HG02981 (cell line): Measurements from ENCODE around the gene DHRS3.
A peak's percentile ranks its signal among the peaks of the same experiment; 100 is the strongest.

ENCODE experiments used
- ATAC-seq: cut with Tn5 transposase; IDR thresholded peaks from one replicate; pipeline ENCODE4 v1.9.1; 2021; ENCODE audit warnings: mild to moderate bottlenecking, moderate library complexity; ENCODE audit not compliant: unreplicated experiment

Gene DHRS3

GRCh38 chr1:12618661-12618964, 603 bp upstream of the DHRS3 start:
- no peak for ATAC-seq

- ATAC-seq = no peak
Observed at GRCh38 chr1:12617511-12617900, 504 bp downstream of the DHRS3 start.

- no peak for ATAC-seq
Observed at GRCh38 chr1:12616709-12617373, 1.2 kb downstream of the DHRS3 start.

- no peak for ATAC-seq
Observed at GRCh38 chr1:12615865-12616708, 1.9 kb downstream of the DHRS3 start.

- no peak for ATAC-seq
Observed at GRCh38 chr1:12615159-12615864, 2.7 kb downstream of the DHRS3 start.

GRCh38 chr1:12614402-12615158, 3.4 kb downstream of the DHRS3 start:
- no peak for ATAC-seq

GRCh38 chr1:12613180-12613579, 4.8 kb downstream of the DHRS3 start:
- no peak for ATAC-seq

GRCh38 chr1:12610941-12611340, 7.1 kb downstream of the DHRS3 start:
- no peak for ATAC-seq

GRCh38 chr1:12610305-12610935, 7.6 kb downstream of the DHRS3 start:
- ATAC-seq = no peak

GRCh38 chr1:12609469-12610003, 8.5 kb downstream of the DHRS3 start:
- no peak for ATAC-seq

GRCh38 chr1:12608311-12608957, 9.6 kb downstream of the DHRS3 start:
- no peak for ATAC-seq

- ATAC-seq = no peak
Observed at GRCh38 chr1:12607263-12607662, 10.7 kb downstream of the DHRS3 start.

GRCh38 chr1:12604986-12605385, 13.0 kb downstream of the DHRS3 start:
- no peak for ATAC-seq

GRCh38 chr1:12604114-12604874, 13.7 kb downstream of the DHRS3 start:
- peak; percentile 71 for ATAC-seq

- ATAC-seq = no peak
Observed at GRCh38 chr1:12603224-12603623, 14.8 kb downstream of the DHRS3 start.

GRCh38 chr1:12602659-12603024, 15.4 kb downstream of the DHRS3 start:
- no peak for ATAC-seq

GRCh38 chr1:12601700-12602658, 16.0 kb downstream of the DHRS3 start:
- ATAC-seq = no peak
